PC-9 (cell line): ENCODE results near the gene ALKBH8. TPM values are rescaled to one million over a fixed set of nuclear protein-coding genes. Genes with fewer than 3 reads are reported as not detected.
A peak's percentile ranks its signal among the peaks of the same experiment; 100 is the strongest.
"Not testable (repeated sequence)": the region's sequence is repeated elsewhere in the genome, so short reads cannot be mapped to it uniquely, and the experiment has no call there.

Experiments used
- BruUV-seq: library from RNA; stranded (reverse); fragments of 400-500 nt; replicated peaks from 2 replicates; lab custom pipeline; 2021; lab: Mats Ljungman, UMichigan
- CTCF ChIA-PET: fragments of 300-600 bp; sonication (Branson Sonifier 250); formaldehyde crosslinking; loops from one replicate; lab custom pipeline; 2022; ENCODE audit warnings: antibody characterized with exemption; lab: Charles Lee
- POLR2A ChIA-PET: fragments of 300-600 bp; sonication (Branson Sonifier 250); formaldehyde crosslinking; loops from one replicate; lab custom pipeline; 2022; ENCODE audit warnings: antibody characterized with exemption; ENCODE audit not compliant: unreplicated experiment; lab: Charles Lee
- DNase-seq, 2 experiments: peaks; one replicate each; pipeline versions ENCODE4 v3.0.0 to v3.0.0-alpha.2; 2015 to 2022; ENCODE audit warnings: mixed read lengths in 1 of 2
- H2AFZ ChIP-seq: fragments of 200-600 bp; sonication (generic); 2 replicates; pipeline ENCODE4 v1.8.1; 2017; ENCODE audit warnings: antibody characterized with exemption
- H3F3A ChIP-seq: fragments of 200-600 bp; sonication (generic); 2 replicates; pipeline ENCODE4 v1.8.1; 2017; ENCODE audit warnings: antibody characterized with exemption, mild to moderate bottlenecking, low read depth; ENCODE audit not compliant: insufficient read depth
- H3K27ac ChIP-seq: fragments of 200-600 bp; sonication (generic); 2 replicates; pipeline ENCODE4 v1.6.1; 2016; ENCODE audit warnings: mixed run types
- H3K27me3 ChIP-seq: fragments of 200-600 bp; sonication (generic); 2 replicates; pipeline ENCODE4 v1.6.1; 2016; ENCODE audit warnings: low read depth, mixed run types; ENCODE audit not compliant: insufficient read depth
- H3K36me3 ChIP-seq: fragments of 200-600 bp; sonication (generic); 2 replicates; pipeline ENCODE4 v1.6.1; 2016; ENCODE audit warnings: low read depth, mixed run types
- H3K4me1 ChIP-seq: fragments of 200-600 bp; sonication (generic); replicated peaks from 2 replicates; pipeline ENCODE4 v1.6.1; 2016; ENCODE audit warnings: mixed run types; ENCODE audit not compliant: insufficient read depth
- H3K4me2 ChIP-seq: fragments of 200-600 bp; sonication (generic); 2 replicates; pipeline ENCODE4 v1.6.1; 2017; ENCODE audit warnings: mixed run types
- H3K4me3 ChIP-seq: fragments of 200-600 bp; sonication (generic); 2 replicates; pipeline ENCODE4 v1.6.1; 2016; ENCODE audit warnings: mixed run types
- H3K79me2 ChIP-seq: fragments of 200-600 bp; sonication (generic); 2 replicates; pipeline ENCODE4 v1.6.1; 2017; ENCODE audit warnings: low read depth, mixed run types
- H3K9me2 ChIP-seq: fragments of 200-600 bp; sonication (generic); 2 replicates; pipeline ENCODE4 v1.8.1; 2017; ENCODE audit warnings: mild to moderate bottlenecking; ENCODE audit not compliant: insufficient read depth
- H3K9me3 ChIP-seq: fragments of 200-600 bp; sonication (generic); 2 replicates; pipeline ENCODE4 v1.8.1; 2016; ENCODE audit warnings: low read depth; ENCODE audit not compliant: insufficient read depth
- H4K20me1 ChIP-seq: fragments of 200-600 bp; sonication (generic); 2 replicates; pipeline ENCODE4 v1.8.1; 2017; ENCODE audit not compliant: insufficient read depth
- EZH2 ChIP-seq: fragments of 200-600 bp; sonication (generic); IDR thresholded peaks from 2 replicates; pipeline ENCODE4 v1.8.0; 2017; ENCODE audit warnings: antibody characterized with exemption, low read depth
- intact Hi-C: fragments of 100-400 bp; cut with micrococcal nuclease; formaldehyde crosslinking; loops from one replicate; pipeline ENCODE4 v1.10.0; 2022; ENCODE audit not compliant: unreplicated experiment
- total RNA-seq: library from RNA; stranded (reverse); gene quantifications from 2 replicates; pipeline ENCODE4 v1.2.3, GENCODE V29; 2021
- TF ChIP-seq, protein P1 (sequence below): fragments of 200-600 bp; sonication (generic); conservative IDR thresholded peaks from 2 replicates; pipeline ENCODE4 v1.6.1; 2017; ENCODE audit warnings: mixed run types, antibody characterized with exemption, mild to moderate bottlenecking, moderate library complexity

Gene ALKBH8
- total RNA-seq, 1 experiment from 2014 or later: 4.4 TPM

- no peaks in the 10 kb centered on the region for H3K9me3 ChIP-seq
- ChIA-PET CTCF (interaction anchor here (0.6 kb wide), 1 partner anchor 274 kb away, joined by 4 read pairs; no protein-coding TSS in a partner anchor), POLR2A (no interaction called here)
- intact Hi-C loops: no loop called here
- TF ChIP-seq, protein P1, sequence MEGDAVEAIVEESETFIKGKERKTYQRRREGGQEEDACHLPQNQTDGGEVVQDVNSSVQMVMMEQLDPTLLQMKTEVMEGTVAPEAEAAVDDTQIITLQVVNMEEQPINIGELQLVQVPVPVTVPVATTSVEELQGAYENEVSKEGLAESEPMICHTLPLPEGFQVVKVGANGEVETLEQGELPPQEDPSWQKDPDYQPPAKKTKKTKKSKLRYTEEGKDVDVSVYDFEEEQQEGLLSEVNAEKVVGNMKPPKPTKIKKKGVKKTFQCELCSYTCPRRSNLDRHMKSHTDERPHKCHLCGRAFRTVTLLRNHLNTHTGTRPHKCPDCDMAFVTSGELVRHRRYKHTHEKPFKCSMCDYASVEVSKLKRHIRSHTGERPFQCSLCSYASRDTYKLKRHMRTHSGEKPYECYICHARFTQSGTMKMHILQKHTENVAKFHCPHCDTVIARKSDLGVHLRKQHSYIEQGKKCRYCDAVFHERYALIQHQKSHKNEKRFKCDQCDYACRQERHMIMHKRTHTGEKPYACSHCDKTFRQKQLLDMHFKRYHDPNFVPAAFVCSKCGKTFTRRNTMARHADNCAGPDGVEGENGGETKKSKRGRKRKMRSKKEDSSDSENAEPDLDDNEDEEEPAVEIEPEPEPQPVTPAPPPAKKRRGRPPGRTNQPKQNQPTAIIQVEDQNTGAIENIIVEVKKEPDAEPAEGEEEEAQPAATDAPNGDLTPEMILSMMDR: no peak
- no peak for TF ChIP-seq EZH2
- H3K27me3 ChIP-seq: no peaks in the 10 kb centered on the region
- H3K4me3 ChIP-seq: no peak overlapping the region
- no peaks in the 10 kb centered on the region for H3K9me2 ChIP-seq
- no peaks in the 10 kb centered on the region for H3K36me3 ChIP-seq
- DNase-seq: no peak
- H3K4me2 ChIP-seq: no peak overlapping the region
- H3F3A ChIP-seq: peaks cover 14% of the 10 kb centered on the region
- no TSS peak for BruUV-seq
- peaks cover 19% of the 10 kb centered on the region for H3K79me2 ChIP-seq
- no peak overlapping the region for H3K27ac ChIP-seq
- peaks cover 27% of the 10 kb centered on the region for H3K4me1 ChIP-seq
- H2AFZ ChIP-seq: no peak overlapping the region
- H4K20me1 ChIP-seq: no peaks in the 10 kb centered on the region
These were observed 2.3 kb upstream of the ALKBH8 start for GRCh38 chr11:107567739-107568335.

DNA sequence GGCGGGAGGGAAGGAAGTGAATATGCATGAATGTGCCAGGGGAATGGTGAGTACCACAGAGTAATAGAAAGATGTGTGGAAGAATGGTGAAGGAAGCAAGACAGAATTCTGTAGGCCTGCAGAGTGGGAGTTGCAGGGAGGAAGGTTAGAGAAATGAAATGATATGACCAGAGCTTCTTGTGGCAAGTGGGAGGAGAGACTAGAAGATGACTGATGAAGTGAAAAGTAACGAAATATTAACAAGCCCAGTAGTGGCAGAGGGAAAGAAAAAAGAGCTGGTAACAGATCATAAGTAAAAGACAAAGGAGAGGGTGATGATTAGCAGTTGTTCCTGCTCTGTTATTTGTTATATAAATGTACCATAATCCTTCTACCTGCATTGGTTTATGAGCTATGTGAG is 1.0 kb upstream of the ALKBH8 start:
- Histone ChIP-seq H3K9me2 (no peaks in the 10 kb centered on the region), H3K27ac (no peak overlapping the region), H4K20me1 (no peaks in the 10 kb centered on the region), H3K4me3 (peak overlapping the region; percentile 83; the same call in 1 of the 2 replicates), H3K27me3 (no peaks in the 10 kb centered on the region), H3K9me3 (no peaks in the 10 kb centered on the region), H3K36me3 (no peaks in the 10 kb centered on the region), H3K79me2 (peaks cover 26% of the 10 kb centered on the region), H3K4me1 (peaks cover 39% of the 10 kb centered on the region), H3F3A (peaks cover 26% of the 10 kb centered on the region), H3K4me2 (peak overlapping the region; percentile 93; the same call in 1 of the 2 replicates), H2AFZ (peak overlapping the region; percentile 98)
- POLR2A ChIA-PET: no interaction called here
- TF ChIP-seq EZH2: no peak
- TF ChIP-seq, protein P1: no peak
- intact Hi-C loops: no loop called here
- CTCF ChIA-PET: no interaction called here
- BruUV-seq: no TSS peak
- no peak for DNase-seq

GRCh38 chr11:107565955-107566501 is 493 bp upstream of the ALKBH8 start:
- Histone ChIP-seq H2AFZ (peak overlapping the region; percentile 98), H3K4me1 (peaks cover 44% of the 10 kb centered on the region), H3K4me2 (peak overlapping the region; percentile 93), H3K79me2 (peaks cover 29% of the 10 kb centered on the region), H3F3A (peaks cover 31% of the 10 kb centered on the region), H3K4me3 (peak overlapping the region; percentile 83), H3K27ac (peak overlapping the region; percentile 76)
- DNase-seq, intact Hi-C loops, H3K9me3 ChIP-seq, H3K27me3 ChIP-seq, H4K20me1 ChIP-seq, POLR2A ChIA-PET, H3K36me3 ChIP-seq, BruUV-seq, H3K9me2 ChIP-seq: not testable (repeated sequence)
- CTCF ChIA-PET: interaction anchor here (0.5 kb wide), 1 partner anchor 18 kb away, joined by 3 read pairs; no protein-coding TSS in a partner anchor
